NCI-H1105 (cell line): ENCODE measurements around the gene TMEM107.
A peak's percentile ranks its signal among the peaks of the same experiment; 100 is the strongest.

Experiments used
- DNase-seq: peaks from one replicate; lab custom pipeline; 2025; lab: John Stamatoyannopoulos, UW

The TMEM107 gene

GRCh38 chr17:8137645-8138373 is 38.4 kb downstream of the TMEM107 start:
- DNase-seq = no peak

- DNase-seq = no peak
Observed at GRCh38 chr17:8133941-8134340, 42.2 kb downstream of the TMEM107 start.

GRCh38 chr17:8133399-8133798 is 42.8 kb downstream of the TMEM107 start:
- DNase-seq = no peak

GRCh38 chr17:8131844-8132441 is 44.2 kb downstream of the TMEM107 start:
- no peak for DNase-seq

GRCh38 chr17:8128125-8128784 is 47.9 kb downstream of the TMEM107 start:
- DNase-seq = no peak

GRCh38 chr17:8126491-8127066 is 49.6 kb downstream of the TMEM107 start:
- peak; percentile 24 for DNase-seq

- no peak for DNase-seq
Observed at GRCh38 chr17:8125947-8126490, 50.2 kb downstream of the TMEM107 start.

- DNase-seq = peak; percentile 73
Observed at GRCh38 chr17:8125154-8125946, 50.8 kb downstream of the TMEM107 start.

- DNase-seq = peak; percentile 31
Observed at GRCh38 chr17:8124350-8125153, 51.6 kb downstream of the TMEM107 start.

GRCh38 chr17:8123695-8124349 is 52.4 kb downstream of the TMEM107 start, which contains the start of gene HES7:
TSS of gene HES7 (minus strand) at chr17:8124106. CDS start at chr17:8124084, 22 bp downstream.
- DNase-seq = no peak

GRCh38 chr17:8122924-8123694 is 53.1 kb downstream of the TMEM107 start:
- DNase-seq = no peak
